ENCODE data around the gene MANEA. TPM values are rescaled to one million over a fixed set of nuclear protein-coding genes. Genes with fewer than 3 reads are reported as not detected.

Gene MANEA
- total and polyA plus RNA-seq, 2 of the 8 experiments (the other 6 are each of a cell fraction or from before 2014, with no cell fraction given), result 2.8 to 10.4 TPM

DNA sequence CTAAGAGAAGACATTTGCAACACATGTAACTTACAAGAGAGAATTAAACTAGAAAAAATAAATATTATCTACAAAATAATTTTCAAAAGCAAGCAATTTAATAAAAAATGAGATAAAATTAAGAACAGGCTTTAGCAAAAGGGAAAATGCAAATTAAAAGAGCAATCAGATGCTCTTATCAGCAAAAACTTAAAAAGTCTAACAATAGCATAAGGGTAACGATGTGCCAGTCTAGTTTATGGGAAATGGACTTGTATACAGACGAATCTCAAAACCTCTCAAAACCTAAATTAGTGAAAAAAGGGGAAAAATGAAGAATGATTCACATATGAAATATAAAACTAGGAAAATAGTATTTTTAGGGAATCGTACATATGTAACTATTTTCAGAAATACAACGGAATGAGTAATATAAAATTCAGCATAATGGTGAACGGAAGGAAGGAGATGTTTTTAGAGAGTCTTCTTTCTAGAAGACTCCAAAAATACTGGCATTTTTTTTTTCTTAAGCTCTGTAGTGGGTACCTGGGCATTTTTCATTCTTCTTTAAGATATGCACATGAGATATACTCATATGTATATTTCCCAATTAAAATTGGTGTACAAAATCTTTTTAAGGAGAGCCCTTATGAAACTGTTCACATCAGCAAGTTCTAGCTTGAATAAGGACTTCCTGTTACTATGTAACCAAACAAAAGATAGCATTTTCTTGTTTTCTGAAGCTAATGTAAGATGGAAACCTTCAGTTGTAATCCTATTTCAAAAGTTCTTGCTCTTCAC is 927 bp upstream of the MANEA start (continued):
- TF ChIP-seq, protein P1, sequence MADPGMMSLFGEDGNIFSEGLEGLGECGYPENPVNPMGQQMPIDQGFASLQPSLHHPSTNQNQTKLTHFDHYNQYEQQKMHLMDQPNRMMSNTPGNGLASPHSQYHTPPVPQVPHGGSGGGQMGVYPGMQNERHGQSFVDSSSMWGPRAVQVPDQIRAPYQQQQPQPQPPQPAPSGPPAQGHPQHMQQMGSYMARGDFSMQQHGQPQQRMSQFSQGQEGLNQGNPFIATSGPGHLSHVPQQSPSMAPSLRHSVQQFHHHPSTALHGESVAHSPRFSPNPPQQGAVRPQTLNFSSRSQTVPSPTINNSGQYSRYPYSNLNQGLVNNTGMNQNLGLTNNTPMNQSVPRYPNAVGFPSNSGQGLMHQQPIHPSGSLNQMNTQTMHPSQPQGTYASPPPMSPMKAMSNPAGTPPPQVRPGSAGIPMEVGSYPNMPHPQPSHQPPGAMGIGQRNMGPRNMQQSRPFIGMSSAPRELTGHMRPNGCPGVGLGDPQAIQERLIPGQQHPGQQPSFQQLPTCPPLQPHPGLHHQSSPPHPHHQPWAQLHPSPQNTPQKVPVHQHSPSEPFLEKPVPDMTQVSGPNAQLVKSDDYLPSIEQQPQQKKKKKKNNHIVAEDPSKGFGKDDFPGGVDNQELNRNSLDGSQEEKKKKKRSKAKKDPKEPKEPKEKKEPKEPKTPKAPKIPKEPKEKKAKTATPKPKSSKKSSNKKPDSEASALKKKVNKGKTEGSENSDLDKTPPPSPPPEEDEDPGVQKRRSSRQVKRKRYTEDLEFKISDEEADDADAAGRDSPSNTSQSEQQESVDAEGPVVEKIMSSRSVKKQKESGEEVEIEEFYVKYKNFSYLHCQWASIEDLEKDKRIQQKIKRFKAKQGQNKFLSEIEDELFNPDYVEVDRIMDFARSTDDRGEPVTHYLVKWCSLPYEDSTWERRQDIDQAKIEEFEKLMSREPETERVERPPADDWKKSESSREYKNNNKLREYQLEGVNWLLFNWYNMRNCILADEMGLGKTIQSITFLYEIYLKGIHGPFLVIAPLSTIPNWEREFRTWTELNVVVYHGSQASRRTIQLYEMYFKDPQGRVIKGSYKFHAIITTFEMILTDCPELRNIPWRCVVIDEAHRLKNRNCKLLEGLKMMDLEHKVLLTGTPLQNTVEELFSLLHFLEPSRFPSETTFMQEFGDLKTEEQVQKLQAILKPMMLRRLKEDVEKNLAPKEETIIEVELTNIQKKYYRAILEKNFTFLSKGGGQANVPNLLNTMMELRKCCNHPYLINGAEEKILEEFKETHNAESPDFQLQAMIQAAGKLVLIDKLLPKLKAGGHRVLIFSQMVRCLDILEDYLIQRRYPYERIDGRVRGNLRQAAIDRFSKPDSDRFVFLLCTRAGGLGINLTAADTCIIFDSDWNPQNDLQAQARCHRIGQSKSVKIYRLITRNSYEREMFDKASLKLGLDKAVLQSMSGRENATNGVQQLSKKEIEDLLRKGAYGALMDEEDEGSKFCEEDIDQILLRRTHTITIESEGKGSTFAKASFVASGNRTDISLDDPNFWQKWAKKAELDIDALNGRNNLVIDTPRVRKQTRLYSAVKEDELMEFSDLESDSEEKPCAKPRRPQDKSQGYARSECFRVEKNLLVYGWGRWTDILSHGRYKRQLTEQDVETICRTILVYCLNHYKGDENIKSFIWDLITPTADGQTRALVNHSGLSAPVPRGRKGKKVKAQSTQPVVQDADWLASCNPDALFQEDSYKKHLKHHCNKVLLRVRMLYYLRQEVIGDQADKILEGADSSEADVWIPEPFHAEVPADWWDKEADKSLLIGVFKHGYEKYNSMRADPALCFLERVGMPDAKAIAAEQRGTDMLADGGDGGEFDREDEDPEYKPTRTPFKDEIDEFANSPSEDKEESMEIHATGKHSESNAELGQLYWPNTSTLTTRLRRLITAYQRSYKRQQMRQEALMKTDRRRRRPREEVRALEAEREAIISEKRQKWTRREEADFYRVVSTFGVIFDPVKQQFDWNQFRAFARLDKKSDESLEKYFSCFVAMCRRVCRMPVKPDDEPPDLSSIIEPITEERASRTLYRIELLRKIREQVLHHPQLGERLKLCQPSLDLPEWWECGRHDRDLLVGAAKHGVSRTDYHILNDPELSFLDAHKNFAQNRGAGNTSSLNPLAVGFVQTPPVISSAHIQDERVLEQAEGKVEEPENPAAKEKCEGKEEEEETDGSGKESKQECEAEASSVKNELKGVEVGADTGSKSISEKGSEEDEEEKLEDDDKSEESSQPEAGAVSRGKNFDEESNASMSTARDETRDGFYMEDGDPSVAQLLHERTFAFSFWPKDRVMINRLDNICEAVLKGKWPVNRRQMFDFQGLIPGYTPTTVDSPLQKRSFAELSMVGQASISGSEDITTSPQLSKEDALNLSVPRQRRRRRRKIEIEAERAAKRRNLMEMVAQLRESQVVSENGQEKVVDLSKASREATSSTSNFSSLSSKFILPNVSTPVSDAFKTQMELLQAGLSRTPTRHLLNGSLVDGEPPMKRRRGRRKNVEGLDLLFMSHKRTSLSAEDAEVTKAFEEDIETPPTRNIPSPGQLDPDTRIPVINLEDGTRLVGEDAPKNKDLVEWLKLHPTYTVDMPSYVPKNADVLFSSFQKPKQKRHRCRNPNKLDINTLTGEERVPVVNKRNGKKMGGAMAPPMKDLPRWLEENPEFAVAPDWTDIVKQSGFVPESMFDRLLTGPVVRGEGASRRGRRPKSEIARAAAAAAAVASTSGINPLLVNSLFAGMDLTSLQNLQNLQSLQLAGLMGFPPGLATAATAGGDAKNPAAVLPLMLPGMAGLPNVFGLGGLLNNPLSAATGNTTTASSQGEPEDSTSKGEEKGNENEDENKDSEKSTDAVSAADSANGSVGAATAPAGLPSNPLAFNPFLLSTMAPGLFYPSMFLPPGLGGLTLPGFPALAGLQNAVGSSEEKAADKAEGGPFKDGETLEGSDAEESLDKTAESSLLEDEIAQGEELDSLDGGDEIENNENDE (IDR thresholded peaks at IDR 0.05; ENCODE audit: insufficient replicate concordance, low read length), result no peak
- TF ChIP-seq KDM4A (IDR thresholded peaks at IDR 0.05; ENCODE audit: low read depth, low read length, severe bottlenecking), result no peak
